ENCODE data around the gene GNG12.

Gene GNG12

GRCh38 chr1:67832737-67833601 lies at the start of gene GNG12:
Gene GNG12, minus strand, starts transcription at chr1:67833467. Its CDS starts 125,781 bp downstream, at chr1:67707686.
- DNase-seq = no peak

- no peak for DNase-seq
Measured at GRCh38 chr1:67882196-67882958, 49.1 kb upstream of the GNG12 start.

GRCh38 chr1:67880056-67880601 lies 46.9 kb upstream of the GNG12 start:
- peak; percentile 82 for DNase-seq

- DNase-seq = no peak
Measured at GRCh38 chr1:67879485-67879884, 46.2 kb upstream of the GNG12 start.

GRCh38 chr1:67874501-67875111 lies 41.3 kb upstream of the GNG12 start:
- DNase-seq = no peak

GRCh38 chr1:67869233-67869632 lies 36.0 kb upstream of the GNG12 start:
- DNase-seq = no peak

- DNase-seq = no peak
Measured at GRCh38 chr1:67863637-67864036, 30.4 kb upstream of the GNG12 start.

- DNase-seq = no peak
Measured at GRCh38 chr1:67862685-67863084, 29.4 kb upstream of the GNG12 start.

GRCh38 chr1:67861856-67862516 lies 28.7 kb upstream of the GNG12 start:
- no peak for DNase-seq

- DNase-seq = no peak
Measured at GRCh38 chr1:67860776-67861175, 27.5 kb upstream of the GNG12 start.

- no peak for DNase-seq
Measured at GRCh38 chr1:67856921-67857320, 23.7 kb upstream of the GNG12 start.

- DNase-seq = no peak
Measured at GRCh38 chr1:67855961-67856360, 22.7 kb upstream of the GNG12 start.

GRCh38 chr1:67855444-67855843 lies 22.2 kb upstream of the GNG12 start:
- DNase-seq = no peak

GRCh38 chr1:67853704-67854103 lies 20.4 kb upstream of the GNG12 start:
- DNase-seq = peak; percentile 89

- DNase-seq = no peak
Measured at GRCh38 chr1:67851800-67852199, 18.5 kb upstream of the GNG12 start.

GRCh38 chr1:67850611-67851075 lies 17.4 kb upstream of the GNG12 start:
- no peak for DNase-seq

- no peak for DNase-seq
Measured at GRCh38 chr1:67850151-67850551, 16.9 kb upstream of the GNG12 start.

- no peak for DNase-seq
Measured at GRCh38 chr1:67847466-67847865, 14.2 kb upstream of the GNG12 start.

- no peak for DNase-seq
Measured at GRCh38 chr1:67846538-67846937, 13.3 kb upstream of the GNG12 start.

- DNase-seq = no peak
Measured at GRCh38 chr1:67844988-67845387, 11.7 kb upstream of the GNG12 start.

GRCh38 chr1:67843746-67844145 lies 10.5 kb upstream of the GNG12 start:
- no peak for DNase-seq

GRCh38 chr1:67843331-67843730 lies 10.1 kb upstream of the GNG12 start:
- no peak for DNase-seq

- no peak for DNase-seq
Measured at GRCh38 chr1:67840449-67840848, 7.2 kb upstream of the GNG12 start.

Measured in NCI-H1092 (cell line).